Measurements from ENCODE around the gene SORCS1. TPM values are rescaled to one million over a fixed set of nuclear protein-coding genes. Genes with fewer than 3 reads are reported as not detected.

SORCS1 gene
- total and polyA plus RNA-seq, 2 of the 13 experiments (the other 11 are each of a cell fraction or from before 2014, with no cell fraction given): not detected

DNA sequence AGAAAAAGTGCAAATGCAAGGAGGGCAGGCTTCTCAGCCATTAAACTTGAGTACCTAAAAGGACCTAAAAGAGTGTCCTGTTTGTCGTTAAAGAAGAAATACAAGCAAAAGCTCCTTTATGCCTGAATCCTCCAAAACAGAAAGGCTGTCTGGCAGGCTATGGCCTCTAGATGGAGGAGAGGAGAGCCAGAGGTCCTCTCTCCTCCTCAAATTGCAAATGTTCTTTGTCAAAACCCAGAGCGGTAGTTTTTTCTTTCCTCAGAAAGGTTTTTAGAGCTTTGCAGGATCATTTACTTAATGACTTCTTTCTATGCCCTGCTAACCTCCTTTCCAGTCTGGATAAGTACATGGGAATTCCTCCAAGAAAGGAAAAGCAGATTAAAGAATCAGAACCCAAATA is 1.9 kb upstream of the SORCS1 start:
- BruUV-seq (replicated peaks): no TSS peak
- Histone ChIP-seq H3K9ac (ENCODE audit: insufficient read depth, low read depth, low read length) (no peak overlapping the region), H3K36me3 (replicated peaks in 1 of 2; ENCODE audit: control insufficient read depth in 1 of 2, insufficient read depth in 2 of 2, low read length in 2 of 2) (no peaks in the 10 kb centered on the region), H3K9me3 (ENCODE audit: low read length) (no peaks in the 10 kb centered on the region), H3K79me2 (ENCODE audit: insufficient read depth, low read length) (no peaks in the 10 kb centered on the region), H3K27me3 (ENCODE audit: control insufficient read depth in 1 of 2, insufficient read depth in 2 of 2, low read length in 2 of 2) (peaks cover 2 to 17% of the 10 kb centered on the region in 2 experiments; a peak in 3 of 5 replicates), H4K20me1 (ENCODE audit: insufficient read depth, low read length) (no peaks in the 10 kb centered on the region), H3K4me1 (ENCODE audit: insufficient read depth, low read length) (no peaks in the 10 kb centered on the region; the same call in 1 of the 2 replicates), H2AFZ (ENCODE audit: low read length) (no peak overlapping the region), H3K4me3 (replicated peaks in 1 of 3; ENCODE audit: insufficient read depth in 1 of 3, low read depth in 2 of 3, low read length in 3 of 3) (no peak overlapping the region), H3K4me2 (ENCODE audit: low read depth, low read length) (no peak overlapping the region), H3K27ac (ENCODE audit: extremely low read length, insufficient read depth, low read length) (no peak overlapping the region)
- POLR2A ChIA-PET: no interaction called here
- DNase-seq (ENCODE audit: low spot score) (no peak), ATAC-seq (no peak), FAIRE-seq (no peak)
- in situ Hi-C loops (cut with HindIII; ENCODE audit: extremely low pct_ligation_motif_present, low pct_unique_long_range_greater_than_20kb) (no loop called here), intact Hi-C loops (cut with micrococcal nuclease; ENCODE audit: unreplicated experiment) (no loop called here)
- CTCF ChIA-PET (ENCODE audit: low intra/inter-chr PET ratio, low total read pairs): no interaction called here
- 12% methylated on average over 2 of the region's 2 CpGs for WGBS (ENCODE audit: low lambda C conversion rate)
- TF ChIP-seq, protein P1, sequence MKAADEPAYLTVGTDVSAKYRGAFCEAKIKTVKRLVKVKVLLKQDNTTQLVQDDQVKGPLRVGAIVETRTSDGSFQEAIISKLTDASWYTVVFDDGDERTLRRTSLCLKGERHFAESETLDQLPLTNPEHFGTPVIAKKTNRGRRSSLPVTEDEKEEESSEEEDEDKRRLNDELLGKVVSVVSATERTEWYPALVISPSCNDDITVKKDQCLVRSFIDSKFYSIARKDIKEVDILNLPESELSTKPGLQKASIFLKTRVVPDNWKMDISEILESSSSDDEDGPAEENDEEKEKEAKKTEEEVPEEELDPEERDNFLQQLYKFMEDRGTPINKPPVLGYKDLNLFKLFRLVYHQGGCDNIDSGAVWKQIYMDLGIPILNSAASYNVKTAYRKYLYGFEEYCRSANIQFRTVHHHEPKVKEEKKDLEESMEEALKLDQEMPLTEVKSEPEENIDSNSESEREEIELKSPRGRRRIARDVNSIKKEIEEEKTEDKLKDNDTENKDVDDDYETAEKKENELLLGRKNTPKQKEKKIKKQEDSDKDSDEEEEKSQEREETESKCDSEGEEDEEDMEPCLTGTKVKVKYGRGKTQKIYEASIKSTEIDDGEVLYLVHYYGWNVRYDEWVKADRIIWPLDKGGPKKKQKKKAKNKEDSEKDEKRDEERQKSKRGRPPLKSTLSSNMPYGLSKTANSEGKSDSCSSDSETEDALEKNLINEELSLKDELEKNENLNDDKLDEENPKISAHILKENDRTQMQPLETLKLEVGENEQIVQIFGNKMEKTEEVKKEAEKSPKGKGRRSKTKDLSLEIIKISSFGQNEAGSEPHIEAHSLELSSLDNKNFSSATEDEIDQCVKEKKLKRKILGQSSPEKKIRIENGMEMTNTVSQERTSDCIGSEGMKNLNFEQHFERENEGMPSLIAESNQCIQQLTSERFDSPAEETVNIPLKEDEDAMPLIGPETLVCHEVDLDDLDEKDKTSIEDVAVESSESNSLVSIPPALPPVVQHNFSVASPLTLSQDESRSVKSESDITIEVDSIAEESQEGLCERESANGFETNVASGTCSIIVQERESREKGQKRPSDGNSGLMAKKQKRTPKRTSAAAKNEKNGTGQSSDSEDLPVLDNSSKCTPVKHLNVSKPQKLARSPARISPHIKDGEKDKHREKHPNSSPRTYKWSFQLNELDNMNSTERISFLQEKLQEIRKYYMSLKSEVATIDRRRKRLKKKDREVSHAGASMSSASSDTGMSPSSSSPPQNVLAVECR (CRISPR knock-in tag; IDR thresholded peaks at IDR 0.05; ENCODE audit: borderline replicate concordance): no peak
- no peak for TF ChIP-seq CREM (IDR thresholded peaks at IDR 0.05)
- no peak for TF ChIP-seq CREM (CRISPR knock-in tag; IDR thresholded peaks at IDR 0.05)
- no peak for TF ChIP-seq PBX3 (CRISPR knock-in tag; IDR thresholded peaks at IDR 0.05; ENCODE audit: borderline replicate concordance)
- no peak for TF ChIP-seq REXO4 (CRISPR knock-in tag; IDR thresholded peaks at IDR 0.05; ENCODE audit: borderline replicate concordance)
- no peak for TF ChIP-seq AFF4 (CRISPR knock-in tag; IDR thresholded peaks at IDR 0.05)
- no peak for TF ChIP-seq MIXL1 (CRISPR knock-in tag; IDR thresholded peaks at IDR 0.05)
- TF ChIP-seq, protein P2, sequence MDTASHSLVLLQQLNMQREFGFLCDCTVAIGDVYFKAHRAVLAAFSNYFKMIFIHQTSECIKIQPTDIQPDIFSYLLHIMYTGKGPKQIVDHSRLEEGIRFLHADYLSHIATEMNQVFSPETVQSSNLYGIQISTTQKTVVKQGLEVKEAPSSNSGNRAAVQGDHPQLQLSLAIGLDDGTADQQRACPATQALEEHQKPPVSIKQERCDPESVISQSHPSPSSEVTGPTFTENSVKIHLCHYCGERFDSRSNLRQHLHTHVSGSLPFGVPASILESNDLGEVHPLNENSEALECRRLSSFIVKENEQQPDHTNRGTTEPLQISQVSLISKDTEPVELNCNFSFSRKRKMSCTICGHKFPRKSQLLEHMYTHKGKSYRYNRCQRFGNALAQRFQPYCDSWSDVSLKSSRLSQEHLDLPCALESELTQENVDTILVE (CRISPR knock-in tag; IDR thresholded peaks at IDR 0.05): no peak
- TF ChIP-seq, protein P3, sequence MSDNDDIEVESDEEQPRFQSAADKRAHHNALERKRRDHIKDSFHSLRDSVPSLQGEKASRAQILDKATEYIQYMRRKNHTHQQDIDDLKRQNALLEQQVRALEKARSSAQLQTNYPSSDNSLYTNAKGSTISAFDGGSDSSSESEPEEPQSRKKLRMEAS (IDR thresholded peaks at IDR 0.05): no peak
- no peak for TF ChIP-seq ZNF687 (CRISPR knock-in tag; IDR thresholded peaks at IDR 0.05)

Measured in HepG2 (cell line).